ENCODE data around the gene ZNF561.

- TF ChIP-seq CTCF (IDR thresholded peaks at IDR 0.05), result no peak
- TF ChIP-seq POLR2A (IDR thresholded peaks at IDR 0.05), result no peak
These were observed 19.9 kb upstream of the ZNF561 start for GRCh38 chr19:9640956-9641355.
